HL-60/S4 treated with retinoic acid at 250 ng/mL for 4 days and 3 days (cell line): ENCODE measurements around the gene ZGLP1.

Source experiments
- in situ Hi-C: fragments of 300-500 bp; cut with MboI; formaldehyde crosslinking; loops from 2 replicates; pipeline ENCODE4 v1.7.0; 2022; ENCODE audit warnings: low sequenced_read_pairs

The ZGLP1 gene

GRCh38 chr19:10295847-10296591 is 13.6 kb downstream of the ZGLP1 start:
- in situ Hi-C loops = no loop called here

DNA sequence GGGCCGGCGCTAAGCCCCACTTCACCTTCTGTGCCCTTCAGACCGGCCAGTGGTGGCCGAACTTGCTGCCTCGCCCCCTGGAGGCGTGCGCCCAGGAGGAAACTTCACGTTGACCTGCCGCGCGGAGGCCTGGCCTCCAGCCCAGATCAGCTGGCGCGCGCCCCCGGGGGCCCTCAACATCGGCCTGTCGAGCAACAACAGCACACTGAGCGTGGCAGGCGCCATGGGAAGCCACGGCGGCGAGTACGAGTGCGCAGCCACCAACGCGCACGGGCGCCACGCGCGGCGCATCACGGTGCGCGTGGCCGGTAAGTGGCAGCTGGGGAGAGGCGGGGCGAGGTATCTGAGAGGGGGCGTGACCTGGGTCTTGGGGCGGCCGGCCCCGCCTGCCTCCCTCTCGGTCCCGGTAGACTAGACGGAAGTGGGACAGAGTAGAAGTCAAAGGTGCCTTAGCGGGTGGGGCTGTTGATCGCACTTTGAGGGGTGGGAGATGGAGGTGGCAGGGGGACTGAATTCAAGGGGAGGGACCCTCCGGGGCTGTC is 14.2 kb downstream of the ZGLP1 start:
- in situ Hi-C loops = no loop called here

DNA sequence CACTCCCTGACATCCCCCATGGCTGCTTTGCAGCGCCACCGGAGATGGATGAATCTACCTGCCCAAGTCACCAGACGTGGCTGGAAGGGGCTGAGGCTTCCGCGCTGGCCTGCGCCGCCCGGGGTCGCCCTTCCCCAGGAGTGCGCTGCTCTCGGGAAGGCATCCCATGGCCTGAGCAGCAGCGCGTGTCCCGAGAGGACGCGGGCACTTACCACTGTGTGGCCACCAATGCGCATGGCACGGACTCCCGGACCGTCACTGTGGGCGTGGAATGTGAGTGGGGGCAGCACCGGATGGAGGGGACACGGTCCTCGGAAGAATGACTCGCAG is 15.3 kb downstream of the ZGLP1 start:
- in situ Hi-C loops = no loop called here

DNA sequence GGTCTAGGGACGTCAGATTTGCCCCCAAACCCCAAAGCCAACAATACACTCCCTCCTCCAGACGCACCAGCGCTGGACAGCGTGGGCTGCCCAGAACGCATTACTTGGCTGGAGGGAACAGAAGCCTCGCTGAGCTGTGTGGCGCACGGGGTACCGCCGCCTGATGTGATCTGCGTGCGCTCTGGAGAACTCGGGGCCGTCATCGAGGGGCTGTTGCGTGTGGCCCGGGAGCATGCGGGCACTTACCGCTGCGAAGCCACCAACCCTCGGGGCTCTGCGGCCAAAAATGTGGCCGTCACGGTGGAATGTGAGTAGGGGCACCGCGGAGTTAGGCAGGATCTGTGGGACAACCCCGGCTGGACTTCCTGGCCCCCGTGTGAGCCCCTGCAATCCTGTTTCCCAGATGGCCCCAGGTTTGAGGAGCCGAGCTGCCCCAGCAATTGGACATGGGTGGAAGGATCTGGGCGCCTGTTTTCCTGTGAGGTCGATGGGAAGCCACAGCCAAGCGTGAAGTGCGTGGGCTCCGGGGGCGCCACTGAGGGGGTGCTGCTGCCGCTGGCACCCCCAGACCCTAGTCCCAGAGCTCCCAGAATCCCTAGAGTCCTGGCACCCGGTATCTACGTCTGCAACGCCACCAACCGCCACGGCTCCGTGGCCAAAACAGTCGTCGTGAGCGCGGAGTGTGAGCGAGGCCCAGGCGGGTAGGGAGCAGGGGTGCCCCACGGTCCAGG is 15.8 kb downstream of the ZGLP1 start:
- in situ Hi-C loops = no loop called here

GRCh38 chr19:10292789-10293636 is 16.6 kb downstream of the ZGLP1 start:
- in situ Hi-C loops = no loop called here

DNA sequence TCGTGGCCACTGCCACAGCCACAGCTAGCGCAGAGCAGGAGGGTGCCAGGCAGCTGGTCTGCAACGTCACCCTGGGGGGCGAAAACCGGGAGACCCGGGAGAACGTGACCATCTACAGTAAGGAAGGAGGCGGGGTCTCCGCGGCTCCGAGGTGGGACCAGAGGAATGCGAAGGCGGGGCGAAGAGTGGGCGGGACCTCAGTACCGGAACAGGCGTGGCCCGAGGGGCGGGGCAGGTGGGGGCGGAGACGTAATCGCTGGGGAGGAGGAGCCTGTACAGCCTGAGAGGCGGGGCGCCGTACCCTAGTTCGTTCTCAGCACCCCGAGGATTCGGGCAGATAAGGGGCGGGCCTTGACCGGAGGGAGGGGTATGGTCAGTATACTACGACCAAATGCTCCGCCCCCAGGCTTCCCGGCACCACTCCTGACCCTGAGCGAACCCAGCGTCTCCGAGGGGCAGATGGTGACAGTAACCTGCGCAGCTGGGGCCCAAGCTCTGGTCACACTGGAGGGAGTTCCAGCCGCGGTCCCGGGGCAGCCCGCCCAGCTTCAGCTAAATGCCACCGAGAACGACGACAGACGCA is 17.3 kb downstream of the ZGLP1 start:
- in situ Hi-C loops = no loop called here

- in situ Hi-C loops = no loop called here
Measured at GRCh38 chr19:10291554-10292205, 17.9 kb downstream of the ZGLP1 start.

GRCh38 chr19:10290876-10291553 is 18.6 kb downstream of the ZGLP1 start:
- in situ Hi-C loops = no loop called here

- in situ Hi-C loops = no loop called here
Measured at GRCh38 chr19:10290357-10290875, 19.2 kb downstream of the ZGLP1 start.

GRCh38 chr19:10289836-10290356 is 19.7 kb downstream of the ZGLP1 start, which contains the start of gene ICAM5:
ICAM5 (plus strand) TSS chr19:10289952; CDS start chr19:10290044, 92 bp downstream.
- in situ Hi-C loops = no loop called here

- in situ Hi-C loops = no loop called here
Measured at GRCh38 chr19:10289167-10289835, 20.3 kb downstream of the ZGLP1 start.

GRCh38 chr19:10288662-10289166 is 20.9 kb downstream of the ZGLP1 start:
- in situ Hi-C loops = no loop called here

DNA sequence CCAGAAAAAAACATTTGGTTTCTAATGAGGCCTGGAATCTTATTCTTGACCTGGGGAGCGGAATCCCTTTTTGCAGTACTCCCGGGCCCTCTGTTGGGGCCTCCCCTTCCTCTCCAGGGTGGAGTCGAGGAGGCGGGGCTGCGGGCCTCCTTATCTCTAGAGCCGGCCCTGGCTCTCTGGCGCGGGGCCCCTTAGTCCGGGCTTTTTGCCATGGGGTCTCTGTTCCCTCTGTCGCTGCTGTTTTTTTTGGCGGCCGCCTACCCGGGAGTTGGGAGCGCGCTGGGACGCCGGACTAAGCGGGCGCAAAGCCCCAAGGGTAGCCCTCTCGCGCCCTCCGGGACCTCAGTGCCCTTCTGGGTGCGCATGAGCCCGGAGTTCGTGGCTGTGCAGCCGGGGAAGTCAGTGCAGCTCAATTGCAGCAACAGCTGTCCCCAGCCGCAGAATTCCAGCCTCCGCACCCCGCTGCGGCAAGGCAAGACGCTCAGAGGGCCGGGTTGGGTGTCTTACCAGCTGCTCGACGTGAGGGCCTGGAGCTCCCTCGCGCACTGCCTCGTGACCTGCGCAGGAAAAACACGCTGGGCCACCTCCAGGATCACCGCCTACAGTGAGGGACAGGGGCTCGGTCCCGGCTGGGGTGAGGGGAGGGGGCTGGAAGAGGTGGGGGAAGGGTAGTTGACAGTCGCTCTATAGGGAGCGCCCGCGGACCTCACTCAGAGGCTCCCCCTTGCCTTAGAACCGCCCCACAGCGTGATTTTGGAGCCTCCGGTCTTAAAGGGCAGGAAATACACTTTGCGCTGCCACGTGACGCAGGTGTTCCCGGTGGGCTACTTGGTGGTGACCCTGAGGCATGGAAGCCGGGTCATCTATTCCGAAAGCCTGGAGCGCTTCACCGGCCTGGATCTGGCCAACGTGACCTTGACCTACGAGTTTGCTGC is 22.5 kb downstream of the ZGLP1 start, which contains the start of gene ICAM4:
Gene ICAM4, plus strand, starts transcription at position 153 of the 935 bp plus-strand sequence. Its CDS starts 58 bp downstream, at position 211.
- in situ Hi-C loops = no loop called here

GRCh38 chr19:10285393-10285792 is 24.2 kb downstream of the ZGLP1 start:
- in situ Hi-C loops = no loop called here

- in situ Hi-C loops = no loop called here
Measured at GRCh38 chr19:10284960-10285278, 24.7 kb downstream of the ZGLP1 start.

- in situ Hi-C loops = no loop called here
Measured at GRCh38 chr19:10284065-10284959, 25.3 kb downstream of the ZGLP1 start.
